CD1c-positive myeloid dendritic cell (primary cell): Measurements from ENCODE around the gene BMPR2.
A peak's percentile ranks its signal among the peaks of the same experiment; 100 is the strongest.
"Not testable (repeated sequence)": the region's sequence is repeated elsewhere in the genome, so short reads cannot be mapped to it uniquely, and the experiment has no call there.

Experiments used
- DNase-seq: peaks from one replicate; pipeline ENCODE4 v3.0.0-alpha.2; 2016; ENCODE audit errors: extremely low spot score

BMPR2 gene

GRCh38 chr2:202530038-202530437 is 153.9 kb downstream of the BMPR2 start:
- no peak for DNase-seq

GRCh38 chr2:202535290-202535689 is 159.2 kb downstream of the BMPR2 start:
- not testable (repeated sequence) for DNase-seq

- DNase-seq = no peak
These were observed 165.0 kb downstream of the BMPR2 start for GRCh38 chr2:202541137-202541536.

- DNase-seq = no peak
These were observed 166.0 kb downstream of the BMPR2 start for GRCh38 chr2:202542142-202542541.

GRCh38 chr2:202545523-202545922 is 169.4 kb downstream of the BMPR2 start:
- DNase-seq = no peak

- DNase-seq = no peak
These were observed 169.8 kb downstream of the BMPR2 start for GRCh38 chr2:202545931-202546330.

GRCh38 chr2:202546499-202547141 is 170.5 kb downstream of the BMPR2 start:
- not testable (repeated sequence) for DNase-seq

GRCh38 chr2:202548240-202548639 is 172.1 kb downstream of the BMPR2 start:
- no peak for DNase-seq

- DNase-seq = not testable (repeated sequence)
These were observed 174.9 kb downstream of the BMPR2 start for GRCh38 chr2:202551000-202551399.

GRCh38 chr2:202555356-202555755 is 179.2 kb downstream of the BMPR2 start:
- no peak for DNase-seq

- DNase-seq = no peak
These were observed 184.1 kb downstream of the BMPR2 start for GRCh38 chr2:202560200-202560599.

- DNase-seq = no peak
These were observed 188.1 kb downstream of the BMPR2 start for GRCh38 chr2:202564226-202564625.

GRCh38 chr2:202566286-202566685 is 190.2 kb downstream of the BMPR2 start:
- no peak for DNase-seq

- DNase-seq = no peak
These were observed 198.4 kb downstream of the BMPR2 start for GRCh38 chr2:202574541-202574940.

GRCh38 chr2:202575194-202575593 is 199.1 kb downstream of the BMPR2 start:
- not testable (repeated sequence) for DNase-seq

- no peak for DNase-seq
These were observed 201.4 kb downstream of the BMPR2 start for GRCh38 chr2:202577250-202578183.

- not testable (repeated sequence) for DNase-seq
These were observed 206.7 kb downstream of the BMPR2 start for GRCh38 chr2:202582846-202583245.

GRCh38 chr2:202583709-202584219 is 207.6 kb downstream of the BMPR2 start:
- DNase-seq = no peak

- peak; percentile 85 for DNase-seq
These were observed 212.8 kb downstream of the BMPR2 start for GRCh38 chr2:202588647-202589581.

GRCh38 chr2:202589582-202589949 is 213.4 kb downstream of the BMPR2 start:
- DNase-seq = no peak

- no peak for DNase-seq
These were observed 216.4 kb downstream of the BMPR2 start for GRCh38 chr2:202592566-202592965.

- no peak for DNase-seq
These were observed 223.0 kb downstream of the BMPR2 start for GRCh38 chr2:202599105-202599504.
